ENCODE results near the gene HJURP.

HJURP gene

DNA sequence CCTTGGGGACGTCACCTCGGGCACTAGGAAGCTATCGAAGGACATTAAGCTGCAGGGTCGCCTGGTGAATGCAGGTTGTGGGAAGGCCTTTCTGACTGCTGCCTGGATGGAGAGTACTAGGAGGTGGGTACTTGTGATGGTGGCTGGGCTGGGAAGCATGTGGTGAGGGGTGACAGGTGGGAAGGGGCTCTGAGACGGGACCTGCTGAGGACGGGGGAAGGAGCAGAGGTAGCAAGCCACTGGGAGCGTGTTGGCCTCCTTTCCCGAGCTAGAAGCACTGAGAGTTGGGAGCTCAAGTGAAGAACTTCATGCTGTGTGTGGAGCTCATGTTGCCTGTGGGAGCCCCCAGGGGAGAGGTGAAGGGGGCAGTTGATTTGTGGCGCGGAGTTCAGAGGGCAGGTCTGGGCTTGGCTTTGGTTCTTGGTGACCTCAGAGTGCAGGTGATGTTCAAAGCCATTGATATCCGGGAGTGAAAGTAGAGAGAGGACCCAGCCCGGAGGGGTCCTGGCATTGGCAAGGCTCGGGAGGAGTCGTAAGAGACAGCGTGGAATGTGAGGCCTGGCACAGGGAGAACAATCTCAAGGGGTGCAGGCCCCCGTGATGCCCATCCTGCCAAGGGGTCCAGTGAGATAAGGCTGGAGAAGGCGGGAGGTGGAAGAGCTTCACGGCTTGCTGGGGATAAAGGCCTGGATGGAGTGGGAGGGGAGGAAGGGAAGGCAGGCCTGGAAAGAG lies 63.0 kb downstream of the HJURP start:
- Histone ChIP-seq H3K9me3 (ENCODE audit: severe bottlenecking) (no peaks in the 10 kb centered on the region), H3K27me3 (ENCODE audit: insufficient read depth, poor library complexity, severe bottlenecking) (no peaks in the 10 kb centered on the region), H3K4me3 (ENCODE audit: severe bottlenecking) (no peak overlapping the region), H3K27ac (ENCODE audit: poor library complexity, severe bottlenecking) (no peak overlapping the region), H3K36me3 (ENCODE audit: low read depth) (no peaks in the 10 kb centered on the region), H3K4me1 (ENCODE audit: insufficient read depth, poor library complexity, severe bottlenecking) (no peaks in the 10 kb centered on the region)
- ATAC-seq (ENCODE audit: low read depth) (no peak), DNase-seq (ENCODE audit: low spot score) (no peak)
- TF ChIP-seq CTCF (IDR thresholded peaks at IDR 0.05; ENCODE audit: poor library complexity, severe bottlenecking) = no peak

GRCh38 chr2:233789554-233789953 lies 64.8 kb downstream of the HJURP start:
- Histone ChIP-seq H3K4me3 (ENCODE audit: severe bottlenecking) (no peak overlapping the region), H3K4me1 (ENCODE audit: insufficient read depth, poor library complexity, severe bottlenecking) (no peaks in the 10 kb centered on the region), H3K27ac (ENCODE audit: poor library complexity, severe bottlenecking) (no peak overlapping the region), H3K27me3 (ENCODE audit: insufficient read depth, poor library complexity, severe bottlenecking) (no peaks in the 10 kb centered on the region), H3K9me3 (ENCODE audit: severe bottlenecking) (no peaks in the 10 kb centered on the region), H3K36me3 (ENCODE audit: low read depth) (no peaks in the 10 kb centered on the region)
- TF ChIP-seq CTCF (IDR thresholded peaks at IDR 0.05; ENCODE audit: poor library complexity, severe bottlenecking) = no peak
- ATAC-seq (ENCODE audit: low read depth) (no peak), DNase-seq (ENCODE audit: low spot score) (no peak)
